PC-9 (cell line): ENCODE data around the gene IER2.

Source experiments
- EZH2 ChIP-seq: fragments of 200-600 bp; sonication (generic); IDR thresholded peaks from 2 replicates; pipeline ENCODE4 v1.8.0; 2017; ENCODE audit warnings: antibody characterized with exemption, low read depth
- TF ChIP-seq, protein P1 (sequence below): fragments of 200-600 bp; sonication (generic); conservative IDR thresholded peaks from 2 replicates; pipeline ENCODE4 v1.6.1; 2017; ENCODE audit warnings: mixed run types, antibody characterized with exemption, mild to moderate bottlenecking, moderate library complexity

GRCh38 chr19:13155472-13156359, 5.5 kb downstream of the IER2 start:
- TF ChIP-seq, protein P1, sequence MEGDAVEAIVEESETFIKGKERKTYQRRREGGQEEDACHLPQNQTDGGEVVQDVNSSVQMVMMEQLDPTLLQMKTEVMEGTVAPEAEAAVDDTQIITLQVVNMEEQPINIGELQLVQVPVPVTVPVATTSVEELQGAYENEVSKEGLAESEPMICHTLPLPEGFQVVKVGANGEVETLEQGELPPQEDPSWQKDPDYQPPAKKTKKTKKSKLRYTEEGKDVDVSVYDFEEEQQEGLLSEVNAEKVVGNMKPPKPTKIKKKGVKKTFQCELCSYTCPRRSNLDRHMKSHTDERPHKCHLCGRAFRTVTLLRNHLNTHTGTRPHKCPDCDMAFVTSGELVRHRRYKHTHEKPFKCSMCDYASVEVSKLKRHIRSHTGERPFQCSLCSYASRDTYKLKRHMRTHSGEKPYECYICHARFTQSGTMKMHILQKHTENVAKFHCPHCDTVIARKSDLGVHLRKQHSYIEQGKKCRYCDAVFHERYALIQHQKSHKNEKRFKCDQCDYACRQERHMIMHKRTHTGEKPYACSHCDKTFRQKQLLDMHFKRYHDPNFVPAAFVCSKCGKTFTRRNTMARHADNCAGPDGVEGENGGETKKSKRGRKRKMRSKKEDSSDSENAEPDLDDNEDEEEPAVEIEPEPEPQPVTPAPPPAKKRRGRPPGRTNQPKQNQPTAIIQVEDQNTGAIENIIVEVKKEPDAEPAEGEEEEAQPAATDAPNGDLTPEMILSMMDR = no peak
- TF ChIP-seq EZH2 = no peak
